Raji (cell line): Measurements from ENCODE around the gene LDLRAD3.

ENCODE experiments used
- POLR2A ChIP-seq: IDR thresholded peaks from 2 replicates; pipeline ENCODE4 v1.6.1; 2011; ENCODE audit warnings: low read depth, low read length, control low read depth; ENCODE audit not compliant: insufficient read depth

Gene LDLRAD3

DNA sequence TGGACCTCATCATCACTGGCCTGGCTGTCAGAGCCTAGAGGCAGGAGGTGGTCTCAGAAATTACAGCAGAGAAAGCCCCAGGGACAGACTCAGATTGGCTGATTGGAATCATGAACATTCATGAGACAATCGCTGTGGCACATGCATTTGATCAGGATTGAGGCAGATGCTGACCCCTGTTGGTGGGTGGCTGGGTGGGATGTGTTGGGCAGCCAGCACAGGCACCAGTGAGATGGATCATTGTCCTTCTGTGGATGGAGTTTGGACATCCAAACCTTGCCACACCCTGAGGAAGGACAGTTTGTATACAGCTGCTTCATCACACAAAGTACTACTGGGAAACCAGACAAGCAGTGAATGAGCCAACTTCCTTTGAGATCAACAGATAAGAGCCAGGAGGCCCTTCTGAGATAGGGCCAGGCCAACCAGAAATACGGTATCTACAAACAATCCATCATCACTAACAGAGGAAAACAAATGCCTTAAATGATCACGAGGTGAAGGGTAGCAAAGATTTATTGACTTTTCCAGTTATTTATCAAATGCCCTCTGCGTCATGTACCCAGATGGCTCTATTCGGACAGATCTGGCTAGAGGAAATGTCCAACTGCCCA, 328.0 kb downstream of the LDLRAD3 start:
- no peak for TF ChIP-seq POLR2A

DNA sequence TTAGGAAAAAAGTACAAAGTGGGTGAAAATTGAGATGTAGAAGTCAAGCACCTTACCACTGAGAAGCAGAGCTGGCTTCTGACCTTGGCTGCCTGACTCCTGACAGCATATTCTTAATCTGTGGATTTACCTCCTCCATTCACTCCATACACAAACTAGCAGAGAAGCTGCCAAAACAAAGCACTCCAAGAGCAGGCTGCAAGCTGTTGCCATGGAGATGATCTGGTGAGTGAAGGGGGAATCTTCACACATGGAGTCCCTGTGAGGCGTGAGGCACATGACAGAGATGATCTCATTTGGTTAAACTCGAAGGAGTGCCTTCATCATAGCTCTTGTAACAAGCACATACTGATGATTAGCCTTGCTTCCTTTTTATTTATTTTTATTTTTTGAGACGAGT, 329.2 kb downstream of the LDLRAD3 start:
- TF ChIP-seq POLR2A = no peak

DNA sequence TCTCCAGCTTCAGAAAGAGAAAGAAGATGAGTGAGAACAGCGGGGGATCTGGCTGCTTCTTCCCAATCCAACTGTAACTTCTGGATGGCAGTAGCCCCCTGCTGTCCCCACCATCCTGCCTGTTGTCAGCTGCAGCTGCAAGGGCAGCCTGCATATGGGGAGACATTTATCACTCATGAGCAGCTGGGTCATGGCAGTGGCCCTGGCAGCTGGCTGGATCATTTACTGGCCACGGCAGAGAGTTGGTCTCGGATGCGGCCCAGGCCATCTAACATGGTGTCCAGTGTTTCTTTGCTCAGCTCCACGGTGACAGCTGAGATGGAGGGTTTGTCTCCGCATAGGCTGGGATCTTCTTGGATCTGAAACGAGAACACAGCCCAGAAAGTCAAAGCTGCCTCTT, 330.6 kb downstream of the LDLRAD3 start:
- no peak for TF ChIP-seq POLR2A

- TF ChIP-seq POLR2A = no peak
These were observed 334.8 kb downstream of the LDLRAD3 start for GRCh38 chr11:36278531-36279282.

GRCh38 chr11:36280531-36280930, 336.7 kb downstream of the LDLRAD3 start:
- TF ChIP-seq POLR2A = no peak
